ENCODE measurements around the gene FTSJ1. TPM values are rescaled to one million over a fixed set of nuclear protein-coding genes. Genes with fewer than 3 reads are reported as not detected.
A peak's percentile ranks its signal among the peaks of the same experiment; 100 is the strongest.

The FTSJ1 gene
- total and polyA plus RNA-seq, 11 donors = 13.6 to 62.4 (median 18.1) TPM

DNA sequence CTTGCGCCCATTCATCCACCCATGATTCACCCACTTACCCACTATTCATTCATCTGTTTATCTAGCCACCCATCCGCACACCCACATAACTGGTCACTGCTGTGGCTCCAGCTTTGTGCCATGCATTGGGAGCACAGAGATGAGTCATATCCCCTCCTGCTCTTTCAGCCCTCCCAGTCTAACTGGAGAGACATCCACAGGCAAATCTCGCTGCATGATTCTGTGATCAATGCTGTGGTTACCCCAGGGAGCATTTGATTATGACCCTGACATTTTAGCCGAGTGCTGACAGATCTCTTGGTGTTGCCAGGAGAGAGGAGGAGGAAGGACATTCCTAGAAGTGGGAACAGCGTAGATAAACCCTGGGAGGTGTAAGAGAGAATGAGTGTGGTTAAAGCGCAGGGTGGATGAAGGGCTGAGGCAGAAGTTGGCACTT, 22.4 kb downstream of the FTSJ1 start:
- WGBS, 4 donors = 49 to 68% (median 60%) methylated on average over 6 of the region's 6 CpGs

DNA sequence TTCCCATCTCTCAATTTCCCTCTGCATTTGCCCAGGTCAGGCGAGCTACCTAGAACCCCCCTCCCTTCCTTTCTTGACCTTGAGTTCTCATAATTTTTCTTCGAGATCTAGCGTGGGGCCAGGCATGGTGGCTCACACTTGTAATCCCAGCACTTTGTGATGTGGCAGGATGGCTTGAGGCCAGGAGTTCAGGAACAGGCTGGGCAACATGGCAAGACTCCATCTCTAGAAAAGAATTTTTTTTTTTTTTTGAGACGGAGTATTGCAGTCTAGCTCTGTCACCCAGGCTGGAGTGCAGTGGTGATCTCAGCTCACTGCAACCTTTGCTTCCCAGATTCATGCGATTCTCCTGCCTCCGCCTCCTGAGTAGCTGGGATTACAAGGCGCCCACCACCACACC, 28.3 kb downstream of the FTSJ1 start:
- no peak for ATAC-seq

More for the DNA sequence above, 22.4 kb downstream of the FTSJ1 start:
- DNase-seq (no peak), ATAC-seq (peak in 1 of 4 donors; percentile 21)
- Histone ChIP-seq H3K9me3 (no peaks in the 10 kb centered on the region), H3K27ac (no peak overlapping the region), H3K4me1 (no peaks in the 10 kb centered on the region), H3K27me3 (no peaks in the 10 kb centered on the region), H3K36me3 (no peaks in the 10 kb centered on the region), H3K4me3 (no peak overlapping the region)
- intact Hi-C loops (cut with DNase I) = loop anchor here in 2 of 10 donors (10.0 kb wide), 1 partner anchor 414 kb away; no protein-coding TSS in a partner anchor
- TF ChIP-seq, protein P1, sequence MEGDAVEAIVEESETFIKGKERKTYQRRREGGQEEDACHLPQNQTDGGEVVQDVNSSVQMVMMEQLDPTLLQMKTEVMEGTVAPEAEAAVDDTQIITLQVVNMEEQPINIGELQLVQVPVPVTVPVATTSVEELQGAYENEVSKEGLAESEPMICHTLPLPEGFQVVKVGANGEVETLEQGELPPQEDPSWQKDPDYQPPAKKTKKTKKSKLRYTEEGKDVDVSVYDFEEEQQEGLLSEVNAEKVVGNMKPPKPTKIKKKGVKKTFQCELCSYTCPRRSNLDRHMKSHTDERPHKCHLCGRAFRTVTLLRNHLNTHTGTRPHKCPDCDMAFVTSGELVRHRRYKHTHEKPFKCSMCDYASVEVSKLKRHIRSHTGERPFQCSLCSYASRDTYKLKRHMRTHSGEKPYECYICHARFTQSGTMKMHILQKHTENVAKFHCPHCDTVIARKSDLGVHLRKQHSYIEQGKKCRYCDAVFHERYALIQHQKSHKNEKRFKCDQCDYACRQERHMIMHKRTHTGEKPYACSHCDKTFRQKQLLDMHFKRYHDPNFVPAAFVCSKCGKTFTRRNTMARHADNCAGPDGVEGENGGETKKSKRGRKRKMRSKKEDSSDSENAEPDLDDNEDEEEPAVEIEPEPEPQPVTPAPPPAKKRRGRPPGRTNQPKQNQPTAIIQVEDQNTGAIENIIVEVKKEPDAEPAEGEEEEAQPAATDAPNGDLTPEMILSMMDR (IDR thresholded peaks at IDR 0.05) = no peak
- no peak for TF ChIP-seq POLR2A (IDR thresholded peaks at IDR 0.05)

DNA sequence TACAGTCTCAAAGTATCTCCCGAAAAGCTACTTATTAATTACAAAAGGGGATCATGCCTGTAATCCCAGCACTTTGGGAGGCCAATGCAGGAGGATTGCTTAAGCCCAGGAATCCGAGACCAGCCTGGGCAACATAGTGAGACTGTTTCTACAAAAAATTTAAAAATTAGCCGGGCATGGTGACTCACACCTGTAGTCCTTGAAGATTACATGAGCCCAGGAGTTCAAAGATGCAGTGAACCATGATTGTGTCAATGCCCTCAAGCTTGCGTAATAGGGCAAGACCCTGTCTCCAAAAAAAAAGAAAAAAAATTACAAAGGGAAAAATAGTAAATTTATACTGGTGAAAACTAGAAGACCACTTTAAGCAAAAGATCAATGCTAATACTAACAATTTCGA, 29.5 kb downstream of the FTSJ1 start:
- WGBS, 4 donors = 67 to 80% (median 77%) methylated on average over 5 of the region's 5 CpGs
- Histone ChIP-seq H3K9me3 (no peaks in the 10 kb centered on the region), H3K27me3 (no peaks in the 10 kb centered on the region), H3K4me3 (no peak overlapping the region), H3K27ac (no peak overlapping the region), H3K36me3 (no peaks in the 10 kb centered on the region), H3K4me1 (peaks cover 0 to 10% (median 3%) of the 10 kb centered on the region in 12 donors)
- no peak for ATAC-seq
- intact Hi-C loops (cut with DNase I) = loop anchor here in 2 of 10 donors (5.0 to 10.0 kb wide), 2 partner anchors 421 to 423 kb away; no protein-coding TSS in a partner anchor
- DNase-seq = no peak
- TF ChIP-seq, protein P1 (IDR thresholded peaks at IDR 0.05) = no peak
- TF ChIP-seq POLR2A (IDR thresholded peaks at IDR 0.05) = no peak

More for the DNA sequence above, 28.3 kb downstream of the FTSJ1 start:
- no peaks in the 10 kb centered on the region for H3K27me3 ChIP-seq
- H3K9me3 ChIP-seq = no peaks in the 10 kb centered on the region
- TF ChIP-seq POLR2A (IDR thresholded peaks at IDR 0.05) = no peak
- TF ChIP-seq, protein P1 (IDR thresholded peaks at IDR 0.05) = no peak
- H3K4me3 ChIP-seq = no peak overlapping the region
- intact Hi-C loops (cut with DNase I) = loop anchor here in 1 of 10 donors (10.0 kb wide), 1 partner anchor 419 kb away; no protein-coding TSS in a partner anchor
- no peaks in the 10 kb centered on the region for H3K36me3 ChIP-seq
- H3K4me1 ChIP-seq = peaks cover 0 to 4% (median 0%) of the 10 kb centered on the region in 12 donors
- H3K27ac ChIP-seq = no peak overlapping the region
- no peak for DNase-seq
- 75 to 80% (median 77%) methylated on average over 7 of the region's 7 CpGs for WGBS, 4 donors

DNA sequence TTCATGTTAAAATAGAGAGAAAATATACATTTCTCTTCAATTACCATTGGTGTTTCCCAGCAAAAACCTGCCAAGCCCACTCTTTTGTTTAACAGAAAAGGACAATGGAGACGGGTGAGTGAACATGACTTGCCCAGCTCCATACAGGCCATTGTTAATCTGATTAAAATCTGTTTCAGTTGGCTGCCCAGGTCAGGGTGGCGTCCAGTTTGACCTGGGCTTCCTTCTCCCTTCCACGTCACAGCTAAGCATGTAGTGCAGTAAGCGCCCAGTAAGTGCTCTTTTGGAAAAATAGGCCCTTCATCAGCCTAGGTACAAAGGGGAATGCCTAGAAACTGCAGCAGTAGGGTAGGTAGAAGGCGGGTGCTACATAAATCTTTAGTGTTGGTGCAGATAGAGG, 31.2 kb downstream of the FTSJ1 start:
- Histone ChIP-seq H3K4me1 (peaks cover 0 to 10% (median 3%) of the 10 kb centered on the region in 12 donors), H3K27ac (no peak overlapping the region), H3K36me3 (peaks cover 0 to under 1% (median 0%) of the 10 kb centered on the region in 9 donors), H3K27me3 (no peaks in the 10 kb centered on the region), H3K4me3 (no peak overlapping the region), H3K9me3 (no peaks in the 10 kb centered on the region)
- no peak for DNase-seq
- WGBS, 4 donors = 78 to 91% (median 81%) methylated on average over 5 of the region's 5 CpGs
- ATAC-seq = no peak
- intact Hi-C loops (cut with DNase I) = loop anchor here in 2 of 10 donors (5.0 to 10.0 kb wide), 2 partner anchors 422 to 425 kb away; no protein-coding TSS in a partner anchor
- TF ChIP-seq, protein P1 (IDR thresholded peaks at IDR 0.05) = no peak
- no peak for TF ChIP-seq POLR2A (IDR thresholded peaks at IDR 0.05)
